Measurements from ENCODE around the gene NUFIP2.
"Not testable (repeated sequence)": the region's sequence is repeated elsewhere in the genome, so short reads cannot be mapped to it uniquely, and the experiment has no call there.

Gene NUFIP2, protein sequence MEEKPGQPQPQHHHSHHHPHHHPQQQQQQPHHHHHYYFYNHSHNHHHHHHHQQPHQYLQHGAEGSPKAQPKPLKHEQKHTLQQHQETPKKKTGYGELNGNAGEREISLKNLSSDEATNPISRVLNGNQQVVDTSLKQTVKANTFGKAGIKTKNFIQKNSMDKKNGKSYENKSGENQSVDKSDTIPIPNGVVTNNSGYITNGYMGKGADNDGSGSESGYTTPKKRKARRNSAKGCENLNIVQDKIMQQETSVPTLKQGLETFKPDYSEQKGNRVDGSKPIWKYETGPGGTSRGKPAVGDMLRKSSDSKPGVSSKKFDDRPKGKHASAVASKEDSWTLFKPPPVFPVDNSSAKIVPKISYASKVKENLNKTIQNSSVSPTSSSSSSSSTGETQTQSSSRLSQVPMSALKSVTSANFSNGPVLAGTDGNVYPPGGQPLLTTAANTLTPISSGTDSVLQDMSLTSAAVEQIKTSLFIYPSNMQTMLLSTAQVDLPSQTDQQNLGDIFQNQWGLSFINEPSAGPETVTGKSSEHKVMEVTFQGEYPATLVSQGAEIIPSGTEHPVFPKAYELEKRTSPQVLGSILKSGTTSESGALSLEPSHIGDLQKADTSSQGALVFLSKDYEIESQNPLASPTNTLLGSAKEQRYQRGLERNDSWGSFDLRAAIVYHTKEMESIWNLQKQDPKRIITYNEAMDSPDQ

DNA sequence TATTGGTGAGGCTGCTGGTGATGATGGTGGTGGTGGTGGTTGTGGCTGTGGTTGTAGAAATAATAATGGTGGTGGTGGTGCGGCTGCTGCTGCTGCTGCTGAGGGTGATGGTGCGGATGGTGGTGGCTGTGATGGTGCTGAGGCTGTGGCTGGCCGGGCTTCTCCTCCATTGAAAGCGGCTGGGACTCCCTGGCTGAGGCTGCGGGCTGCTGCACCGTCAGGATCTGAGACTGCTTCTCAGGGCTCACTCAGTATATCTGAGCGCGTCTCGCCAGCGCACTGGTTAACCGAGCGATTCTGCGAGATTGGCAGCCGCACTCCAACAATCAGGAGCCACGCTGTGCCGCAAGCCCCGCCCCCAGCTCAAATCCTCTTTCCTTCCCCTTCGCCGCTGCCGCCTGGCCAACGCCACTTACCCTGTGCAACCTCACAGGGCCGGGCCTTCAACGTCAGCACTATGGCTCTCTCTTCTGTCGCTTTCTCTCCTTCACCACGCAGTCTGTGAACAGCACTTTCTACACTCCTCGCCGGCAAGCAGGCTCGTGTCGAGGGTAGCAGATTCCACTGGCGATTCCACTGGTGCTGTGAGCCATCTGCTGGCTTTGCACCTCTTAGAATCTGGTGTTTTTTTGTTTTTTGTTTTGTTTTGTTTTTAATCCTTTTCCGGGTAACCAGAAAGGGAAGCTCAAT is at the start of gene NUFIP2:
Gene NUFIP2, minus strand, starts transcription at position 259 of the 690 bp plus-strand sequence. Its CDS starts 89 bp downstream, at position 170.
- TF ChIP-seq Cebpa-rat (IDR thresholded peaks at IDR 0.05): no peak

DNA sequence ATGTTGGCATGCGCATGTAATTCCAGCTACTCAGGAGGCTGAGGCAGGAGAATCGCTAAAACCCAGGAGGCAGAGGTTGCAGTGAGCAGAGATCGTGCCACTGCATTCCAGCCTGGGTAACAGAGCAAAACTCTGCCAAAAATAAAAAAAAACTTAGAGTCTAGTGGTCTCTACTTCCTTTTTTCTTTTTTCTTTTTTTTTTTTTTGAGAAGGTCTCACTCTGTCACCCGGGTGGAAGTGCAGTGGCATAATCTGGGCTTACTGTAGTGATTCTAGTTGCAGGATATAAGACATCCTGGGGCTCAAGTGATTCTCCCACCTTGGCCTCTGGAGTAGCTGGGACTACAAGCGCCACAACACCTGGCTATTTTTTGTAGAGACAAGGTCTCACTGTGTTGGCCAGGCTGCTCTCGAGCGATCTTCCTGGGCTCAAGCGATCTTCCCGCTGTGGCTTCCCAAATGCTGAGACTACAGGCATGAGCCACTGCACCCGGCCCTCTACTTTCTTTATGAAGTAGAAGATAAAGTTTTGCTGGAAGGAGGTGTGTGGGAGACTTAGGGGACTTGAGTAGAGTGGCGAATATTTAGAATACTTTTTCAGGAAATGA is 48.3 kb upstream of the NUFIP2 start:
- H3K9me3 ChIP-seq (replicated peaks in 1 of 11): no peaks in the 10 kb centered on the region
- peak overlapping the region in 2 of 11 experiments; percentile 20 to 22; a peak in 3 of 22 replicates for H3K27ac ChIP-seq
- H3K27me3 ChIP-seq: no peaks in the 10 kb centered on the region
- H4K20me1 ChIP-seq: no peaks in the 10 kb centered on the region
- no peaks in the 10 kb centered on the region for H3K36me3 ChIP-seq
- TF ChIP-seq Cebpa-rat (IDR thresholded peaks at IDR 0.05): no peak
- H3K4me3 ChIP-seq: no peak overlapping the region
- peak overlapping the region; percentile 6 to 75 (median 52) for H3K4me2 ChIP-seq
- H3K4me1 ChIP-seq: peaks cover 12 to 17% (median 13%) of the 10 kb centered on the region in 10 experiments
- H3K9ac ChIP-seq: no peak overlapping the region; a peak in 1 of 22 replicates

More for the DNA sequence above, at the start of gene NUFIP2:
- no peaks in the 10 kb centered on the region for H3K27me3 ChIP-seq
- H3K9me3 ChIP-seq (replicated peaks in 1 of 11): no peaks in the 10 kb centered on the region
- H3K4me3 ChIP-seq: peak within 1 kb of the TSS; percentile 95 to 100 (median 98)
- H4K20me1 ChIP-seq: peaks cover 33 to 45% (median 41%) of the 10 kb centered on the region in 11 experiments
- H3K27ac ChIP-seq: peak within 1 kb of the TSS; percentile 91 to 100 (median 97)
- H3K36me3 ChIP-seq: peaks cover 13 to 29% (median 24%) of the 10 kb centered on the region in 11 experiments
- peak within 1 kb of the TSS; percentile 71 to 89 (median 80) for H3K4me2 ChIP-seq
- H3K4me1 ChIP-seq: peaks cover 18 to 37% (median 27%) of the 10 kb centered on the region in 10 experiments
- H3K9ac ChIP-seq: peak within 1 kb of the TSS; percentile 93 to 100 (median 98)

DNA sequence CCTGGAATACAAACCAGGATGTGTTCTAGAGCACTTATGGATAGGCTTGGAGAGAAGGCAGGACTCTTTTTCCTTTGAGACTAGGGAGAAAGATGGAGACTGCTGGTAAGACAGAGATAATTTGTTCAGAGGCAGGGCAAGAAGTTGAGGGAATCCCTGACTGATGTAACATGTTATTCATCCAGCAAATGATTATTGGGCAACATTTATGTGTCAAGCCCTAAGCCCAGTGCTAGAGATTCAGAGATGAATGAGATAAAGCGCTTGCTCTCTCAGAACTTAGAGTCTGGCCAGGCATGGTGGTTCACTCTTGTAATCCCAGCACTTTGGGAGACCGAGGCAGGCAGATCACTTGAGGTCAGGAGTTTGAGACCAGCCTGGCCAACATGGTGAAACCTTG is 47.8 kb upstream of the NUFIP2 start:
- no peak overlapping the region for H3K4me3 ChIP-seq
- no peaks in the 10 kb centered on the region for H4K20me1 ChIP-seq
- H3K4me1 ChIP-seq: peaks cover 12 to 17% (median 13%) of the 10 kb centered on the region in 10 experiments
- no peak overlapping the region; a peak in 1 of 22 replicates for H3K9ac ChIP-seq
- H3K27ac ChIP-seq: peak overlapping the region in 1 of 11 experiments; percentile 20; a peak in 1 of 22 replicates
- 0 out of 22 replicates have a peak, but pooled peaks of 1 of the 11 experiments have one; percentile 18 for TF ChIP-seq Cebpa-rat (IDR thresholded peaks at IDR 0.05)
- peak overlapping the region; percentile 6 to 75 (median 52); a peak in 20 of 22 replicates for H3K4me2 ChIP-seq
- H3K9me3 ChIP-seq (replicated peaks in 1 of 11): no peaks in the 10 kb centered on the region
- H3K27me3 ChIP-seq: no peaks in the 10 kb centered on the region
- no peaks in the 10 kb centered on the region for H3K36me3 ChIP-seq

DNA sequence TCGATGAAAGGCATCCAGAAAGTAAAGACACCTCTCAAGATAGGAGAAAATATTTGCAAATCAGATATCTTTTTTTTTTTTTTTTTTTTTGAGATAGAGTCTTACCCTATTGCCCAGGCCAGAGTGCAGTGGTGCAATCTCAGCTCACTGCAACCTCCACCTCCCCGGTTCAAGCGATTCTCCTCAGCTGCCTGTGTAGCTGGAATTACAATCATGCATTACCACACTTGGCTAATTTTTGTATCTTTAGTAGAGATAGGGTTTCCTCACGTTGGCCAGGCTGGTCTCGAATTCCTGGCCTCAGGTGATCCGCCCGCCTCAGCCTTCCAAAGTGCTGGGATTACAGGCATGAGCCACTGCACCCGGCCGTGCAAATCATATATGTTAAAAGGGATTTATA is 45.1 kb upstream of the NUFIP2 start:
- not testable (repeated sequence) for H3K4me3 ChIP-seq; H3K4me2 ChIP-seq; H3K9me3 ChIP-seq (replicated peaks in 1 of 11); H3K27me3 ChIP-seq; H3K27ac ChIP-seq; H3K36me3 ChIP-seq; H3K9ac ChIP-seq; H4K20me1 ChIP-seq
- H3K4me1 ChIP-seq: peaks cover 12 to 17% (median 13%) of the 10 kb centered on the region in 10 experiments

DNA sequence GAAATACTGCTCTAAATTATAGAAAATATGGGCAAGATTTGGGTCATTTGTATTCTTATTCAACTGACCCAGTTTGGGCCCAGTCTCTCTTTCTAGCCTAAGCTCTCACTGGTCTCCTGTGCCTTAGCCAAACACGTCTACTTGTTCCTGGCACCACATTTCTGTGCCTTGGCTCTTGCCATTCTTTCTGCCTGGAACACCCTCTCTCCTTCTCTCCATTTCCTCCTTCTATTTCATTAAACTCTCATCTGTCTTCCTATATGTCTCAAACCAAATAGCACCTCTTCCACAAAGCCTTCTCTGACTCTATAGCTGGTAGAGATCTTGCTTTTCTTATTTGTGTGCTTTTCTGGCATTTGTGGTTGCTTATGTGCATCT is 37.7 kb upstream of the NUFIP2 start:
- Histone ChIP-seq H3K9me3 (replicated peaks in 1 of 11) (no peaks in the 10 kb centered on the region), H3K4me3 (no peak overlapping the region), H3K27me3 (no peaks in the 10 kb centered on the region), H3K4me1 (no peaks in the 10 kb centered on the region), H3K36me3 (no peaks in the 10 kb centered on the region), H3K27ac (no peak overlapping the region), H3K4me2 (no peak overlapping the region), H4K20me1 (no peaks in the 10 kb centered on the region), H3K9ac (no peak overlapping the region)
- TF ChIP-seq Cebpa-rat (IDR thresholded peaks at IDR 0.05): no peak

DNA sequence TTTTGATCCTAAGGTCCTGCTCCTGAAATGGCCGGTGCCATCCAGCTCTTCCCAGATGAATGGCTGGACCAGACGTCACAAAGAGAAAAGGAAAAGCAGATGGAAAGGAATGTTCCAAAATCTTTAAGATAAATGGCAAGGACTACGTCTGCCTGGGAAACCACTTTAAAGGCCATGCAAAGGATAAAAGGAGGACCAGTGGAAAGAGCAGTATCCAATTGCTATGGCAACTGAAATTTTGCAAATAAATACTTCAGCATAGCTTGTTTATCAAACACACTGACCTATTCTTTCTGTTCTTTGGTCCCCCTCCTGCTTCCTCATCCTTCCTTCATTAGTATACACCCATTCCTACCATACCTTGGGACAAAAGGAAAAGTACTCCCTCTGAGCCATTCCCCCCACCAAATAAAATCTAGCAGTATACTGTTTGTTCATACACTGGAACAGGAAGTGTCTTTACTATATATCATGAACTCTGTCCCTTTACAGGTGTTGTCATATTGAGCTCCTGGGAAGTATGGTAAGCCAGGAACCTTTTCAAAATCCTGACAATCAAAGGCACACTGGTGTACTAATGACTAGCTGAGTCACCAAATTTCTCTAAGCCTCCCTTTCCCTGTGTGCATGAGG is 37.2 kb upstream of the NUFIP2 start:
- Histone ChIP-seq H3K4me3 (no peak overlapping the region), H4K20me1 (no peaks in the 10 kb centered on the region), H3K9me3 (replicated peaks in 1 of 11) (no peaks in the 10 kb centered on the region), H3K36me3 (no peaks in the 10 kb centered on the region), H3K4me1 (no peaks in the 10 kb centered on the region), H3K4me2 (no peak overlapping the region), H3K9ac (no peak overlapping the region), H3K27me3 (no peaks in the 10 kb centered on the region), H3K27ac (no peak overlapping the region)
- no peak for TF ChIP-seq Cebpa-rat (IDR thresholded peaks at IDR 0.05)

DNA sequence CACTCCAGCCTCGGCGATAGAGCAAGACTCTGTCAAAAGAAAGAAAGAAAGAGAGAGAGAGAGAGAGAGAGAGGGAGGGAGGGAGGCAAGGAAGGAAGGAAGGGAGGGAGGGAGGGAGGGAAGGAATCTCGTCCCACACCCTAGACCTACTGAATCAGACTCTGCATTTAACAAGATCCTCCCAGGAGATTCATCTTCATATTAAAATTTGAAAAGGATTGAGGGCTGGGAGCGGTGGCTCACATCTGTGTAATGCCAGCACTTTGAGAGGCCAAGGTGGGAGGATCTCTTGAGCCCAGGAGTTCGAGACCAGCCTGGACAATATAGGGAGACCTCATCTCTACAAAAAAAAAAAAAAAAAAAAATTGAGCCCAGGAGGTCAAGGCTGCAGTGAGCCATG is 33.5 kb upstream of the NUFIP2 start:
- no peak overlapping the region for H3K9ac ChIP-seq
- TF ChIP-seq Cebpa-rat (IDR thresholded peaks at IDR 0.05): no peak
- no peaks in the 10 kb centered on the region for H3K4me1 ChIP-seq
- no peaks in the 10 kb centered on the region for H4K20me1 ChIP-seq
- H3K27me3 ChIP-seq: no peaks in the 10 kb centered on the region
- H3K27ac ChIP-seq: no peak overlapping the region
- no peaks in the 10 kb centered on the region for H3K36me3 ChIP-seq
- H3K4me3 ChIP-seq: no peak overlapping the region
- H3K9me3 ChIP-seq (replicated peaks in 1 of 11): no peaks in the 10 kb centered on the region
- H3K4me2 ChIP-seq: no peak overlapping the region

DNA sequence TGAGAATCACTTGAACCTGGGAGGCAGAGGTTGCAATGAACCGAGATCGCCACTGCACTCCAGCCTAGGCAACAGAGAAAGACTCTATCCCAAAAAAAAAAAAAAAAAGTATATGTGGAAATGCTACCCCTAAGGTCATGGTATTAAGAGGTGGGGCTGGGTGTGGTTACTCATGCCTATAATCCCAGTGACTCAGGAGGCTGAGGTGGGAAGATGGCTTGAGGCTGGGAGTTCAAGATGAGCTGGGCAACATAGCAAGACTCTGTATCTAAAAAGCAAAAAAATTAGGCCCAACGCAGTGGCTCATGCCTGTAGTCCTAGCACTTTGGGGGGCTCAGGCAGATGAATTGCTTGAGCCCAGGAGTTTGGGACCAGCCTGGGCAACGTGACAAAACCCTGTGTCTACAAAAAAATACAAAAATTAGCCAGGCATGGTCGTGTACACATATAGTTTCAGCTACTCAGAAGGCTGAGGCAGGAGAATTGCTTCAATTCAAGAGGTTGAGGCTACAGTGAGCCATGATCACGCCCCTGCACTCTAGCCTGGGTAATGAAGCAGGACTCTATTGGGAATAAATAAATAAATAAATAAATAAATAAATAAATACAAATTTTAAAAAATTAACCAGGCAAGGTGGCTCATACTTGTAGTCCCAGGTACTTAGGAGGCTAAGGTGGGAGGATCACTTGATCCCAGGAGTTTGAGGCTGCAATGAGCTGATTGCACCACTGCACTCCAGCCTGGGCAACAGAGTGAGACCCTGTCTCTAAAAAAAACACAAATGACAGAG is 32.3 kb upstream of the NUFIP2 start:
- Histone ChIP-seq H3K4me3 (no peak overlapping the region), H3K27ac (no peak overlapping the region), H3K4me2 (no peak overlapping the region), H3K9ac (no peak overlapping the region), H3K9me3 (replicated peaks in 1 of 11) (no peaks in the 10 kb centered on the region), H3K27me3 (no peaks in the 10 kb centered on the region), H3K36me3 (no peaks in the 10 kb centered on the region), H3K4me1 (no peaks in the 10 kb centered on the region), H4K20me1 (no peaks in the 10 kb centered on the region)
- no peak for TF ChIP-seq Cebpa-rat (IDR thresholded peaks at IDR 0.05)
